Thyroid gland (tissue), 4 donors: Measurements from ENCODE around the gene ZNF584. TPM values are rescaled to one million over a fixed set of nuclear protein-coding genes. Genes with fewer than 3 reads are reported as not detected.

Experiments used
- DNase-seq, 2 donors: peaks; one replicate each; pipeline ENCODE4 v3.0.0-alpha.2; 2019
- H3K27ac ChIP-seq, 3 donors: fragments of 200-600 bp; sonication (generic); 1 replicate in 2 of 3; 2 replicates in 1 of 3; pipeline ENCODE4 v1.5.1; 2016 to 2019; ENCODE audit warnings: mild to moderate bottlenecking in 1 of 3, moderate library complexity in 1 of 3
- H3K27me3 ChIP-seq: fragments of 200-600 bp; sonication (generic); one replicate; pipeline ENCODE4 v1.5.1; 2019
- H3K36me3 ChIP-seq, 2 donors: fragments of 200-600 bp; sonication (generic); one replicate each; pipeline ENCODE4 v1.5.1; 2016 to 2019
- H3K4me1 ChIP-seq, 2 donors: fragments of 200-600 bp; sonication (generic); one replicate each; pipeline ENCODE4 v1.5.1; 2017 to 2019
- H3K4me3 ChIP-seq, 3 donors: fragments of 200-600 bp; sonication (generic); replicated peaks in 1 of 3; 1 replicate in 2 of 3; 2 replicates in 1 of 3; pipeline ENCODE4 v1.5.1; 2016; ENCODE audit warnings: mild to moderate bottlenecking in 1 of 3
- H3K9me3 ChIP-seq: fragments of 200-600 bp; sonication (generic); one replicate; pipeline ENCODE4 v1.5.1; 2017
- CTCF ChIP-seq, 6 experiments: fragments of 200-600 bp in 3 of 6; fragments of 450-650 bp in 3 of 6; sonication (generic) in 3 of 6; IDR thresholded peaks; one replicate each; pipeline ENCODE4 v1.5.1; 2016 to 2019; ENCODE audit warnings: antibody characterized with exemption in 6 of 6, mild to moderate bottlenecking in 2 of 6, inconsistent platforms in 1 of 6, moderate library complexity in 1 of 6
- POLR2A ChIP-seq, 2 donors: fragments of 450-650 bp; IDR thresholded peaks; one replicate each; pipeline ENCODE4 v1.6.1; 2017; ENCODE audit warnings: antibody characterized with exemption in 2 of 2, mild to moderate bottlenecking in 2 of 2, moderate library complexity in 1 of 2
- WGBS, 2 donors: methylation state at CpG; one replicate each; pipeline ENCODE4 v1.1.5; 2017; 5-methylcytosine and 5-hydroxymethylcytosine counted together
- intact Hi-C: fragments of 100-400 bp; cut with DNase I; formaldehyde crosslinking; loops from one replicate; pipeline ENCODE4 v1.15.1; 2023
- microRNA-seq: library from miRNA; unstranded; fragments of <30 nt; microRNA quantifications from one replicate; pipeline ENCODE4, GENCODE V29; 2016
- small RNA-seq: library from RNA; depleted of rRNA; stranded (forward); fragments of <200 nt; gene quantifications from one replicate; pipeline ENCODE3, GENCODE V24; 2016
- total RNA-seq, 4 donors: library from RNA; depleted of rRNA; stranded (reverse); fragments of >200 nt; gene quantifications; one replicate each; pipeline ENCODE4 v1.2.3, GENCODE V29; 2016

Gene ZNF584
- total RNA-seq, 4 donors from 2014 or later: 10.1 to 31.1 (median 23.1) TPM

GRCh38 chr19:58466760-58467589 lies 58.5 kb downstream of the ZNF584 start, which contains the start of gene ZNF324:
Gene ZNF324 (plus strand): TSS chr19:58467080. CDS start chr19:58469186, 2,106 bp downstream.
- intact Hi-C loops: no loop called here
- no peaks in the 10 kb centered on the region for H3K9me3 ChIP-seq
- peak in 1 of 2 donors; percentile 80 for TF ChIP-seq POLR2A (IDR thresholded peaks at IDR 0.05)
- TF ChIP-seq CTCF (IDR thresholded peaks at IDR 0.05): peak in 1 of 6 experiments; percentile 6
- H3K4me3 ChIP-seq: peak within 1 kb of the TSS; percentile 81 to 96 (median 96)
- H3K27me3 ChIP-seq: no peaks in the 10 kb centered on the region
- H3K36me3 ChIP-seq: peaks cover 10 to 17% of the 10 kb centered on the region in 2 donors
- peak; percentile 100 for DNase-seq
- peak within 1 kb of the TSS in 2 of 3 donors; percentile 6 to 65 for H3K27ac ChIP-seq
- peaks cover 8 to 9% of the 10 kb centered on the region in 2 donors for H3K4me1 ChIP-seq
- WGBS, 2 donors: 0% methylated on average over 14 to 19 of the region's 92 CpGs

Small RNA genes within 50 kb of the gene (microRNA-seq; reads per million reads assigned to microRNA genes)
- gene MIR4754: 1.1 reads per million

Small RNA genes within 50 kb of the gene (small RNA-seq; reads per million reads assigned to genes)
- not detected for gene MIR4754
- 0.38 reads per million for gene RNA5SP473

Other genes starting within 250 kb of the ZNF584 start
- 10 to 100 TPM; 43.0 to 75.3 (median 49.9) TPM for gene ZNF274, start 225.6 kb upstream of the ZNF584 start, total RNA-seq
- 100 to 1,000 TPM in 1 of 4 donors, 10 to 100 TPM in 3; 64.7 to 103 (median 76.5) TPM for gene ZNF544, start 179.7 kb upstream of the ZNF584 start, total RNA-seq
- 10 to 100 TPM in 3 of 4 donors, 1 to 10 TPM in 1; 9.7 to 14.7 (median 10.3) TPM for gene ZNF8, start 129.7 kb upstream of the ZNF584 start, total RNA-seq
- 10 to 100 TPM; 56.3 to 87.2 (median 64.5) TPM for gene ERVK3-1, start 103.3 kb upstream of the ZNF584 start, total RNA-seq
- gene ZSCAN22, start 81.7 kb upstream of the ZNF584 start, total RNA-seq: 1 to 10 TPM; 3.0 to 4.5 (median 4.2) TPM
- 10 to 100 TPM in 1 of 4 donors, 1 to 10 TPM in 2, under 1 TPM in 1; 0.50 to 14.9 (median 3.4) TPM for gene A1BG, start 55.2 kb upstream of the ZNF584 start, total RNA-seq
- gene ZNF497, start 45.9 kb upstream of the ZNF584 start, total RNA-seq: 10 to 100 TPM in 1 of 4 donors, 1 to 10 TPM in 3; 7.1 to 16.2 (median 8.1) TPM
- 10 to 100 TPM in 3 of 4 donors, 1 to 10 TPM in 1; 6.3 to 16.4 (median 15.1) TPM for gene ZNF837, start 27.6 kb upstream of the ZNF584 start, total RNA-seq
- gene RPS5, start 21.4 kb upstream of the ZNF584 start, total RNA-seq: 1,000 to 10,000 TPM; 1,209 to 2,449 (median 1,340) TPM
- gene RNF225, start 13.0 kb upstream of the ZNF584 start, total RNA-seq: under 1 TPM in 1 of 4 donors, not detected in 3; 0.33 TPM
- 10 to 100 TPM; 13.3 to 24.3 (median 16.2) TPM for gene ZNF132, start 31.5 kb downstream of the ZNF584 start, total RNA-seq
- 10 to 100 TPM; 10.6 to 16.8 (median 13.4) TPM for gene ZNF324B, start 43.0 kb downstream of the ZNF584 start, total RNA-seq
- gene ZNF324, start 58.4 kb downstream of the ZNF584 start, total RNA-seq: 10 to 100 TPM; 27.0 to 41.7 (median 32.2) TPM
- 10 to 100 TPM; 15.2 to 30.0 (median 25.6) TPM for gene ZNF446, start 67.7 kb downstream of the ZNF584 start, total RNA-seq
- 10 to 100 TPM; 10.6 to 22.4 (median 17.7) TPM for gene SLC27A5, start 103.3 kb downstream of the ZNF584 start, total RNA-seq
- gene ZBTB45, start 111.2 kb downstream of the ZNF584 start, total RNA-seq: 10 to 100 TPM in 1 of 4 donors, 1 to 10 TPM in 3; 6.9 to 17.7 (median 8.5) TPM
- 100 to 1,000 TPM; 195 to 237 (median 218) TPM for gene TRIM28, start 135.4 kb downstream of the ZNF584 start, total RNA-seq
- 100 to 1,000 TPM; 123 to 155 (median 148) TPM for gene CHMP2A, start 146.5 kb downstream of the ZNF584 start, total RNA-seq
- gene UBE2M, start 150.0 kb downstream of the ZNF584 start, total RNA-seq: 10 to 100 TPM; 17.2 to 28.5 (median 20.3) TPM
- gene MZF1, start 164.7 kb downstream of the ZNF584 start, total RNA-seq: 10 to 100 TPM; 55.0 to 82.7 (median 70.5) TPM